Kasumi-1 (cell line): ENCODE results near the gene NELFB.
A peak's percentile ranks its signal among the peaks of the same experiment; 100 is the strongest.
"Not testable (repeated sequence)": the region's sequence is repeated elsewhere in the genome, so short reads cannot be mapped to it uniquely, and the experiment has no call there.

Experiments
- DNase-seq, 2 experiments: peaks; one replicate each; lab custom pipeline; 2025; lab: John Stamatoyannopoulos, UW

NELFB gene

DNA sequence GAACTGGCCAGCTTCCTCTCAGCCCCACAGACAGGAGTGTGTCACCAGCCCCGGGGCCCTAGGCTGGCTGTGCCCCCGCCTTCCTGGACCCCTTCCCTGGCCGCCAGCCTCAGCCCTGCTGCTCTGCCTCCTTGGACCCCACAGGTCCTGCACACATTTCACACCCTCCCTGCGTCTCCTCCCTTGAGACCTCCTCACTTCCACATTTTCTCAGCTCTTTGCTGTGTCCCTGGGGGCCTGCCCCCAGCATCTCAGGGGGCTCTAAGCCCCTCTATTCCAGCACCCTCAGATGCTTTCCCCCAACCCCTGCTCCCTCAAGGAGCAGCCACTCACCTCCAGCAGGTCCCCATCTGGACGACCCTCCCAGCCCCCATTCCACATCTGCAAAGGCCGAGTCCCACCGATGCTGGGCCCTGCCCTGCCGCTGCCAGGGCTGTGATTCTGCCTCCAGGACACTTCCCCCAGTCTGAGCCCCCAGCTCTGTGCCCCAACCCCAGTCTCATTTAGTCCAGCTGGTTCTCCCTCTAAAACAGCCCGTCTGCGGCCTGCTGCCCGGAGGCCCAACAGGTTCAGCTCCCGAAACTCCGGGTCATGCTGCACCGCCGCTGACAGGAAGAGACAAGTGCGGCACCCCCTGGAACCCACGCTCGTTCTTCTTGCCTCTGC is 20.2 kb upstream of the NELFB start:
- DNase-seq, result no peak

DNA sequence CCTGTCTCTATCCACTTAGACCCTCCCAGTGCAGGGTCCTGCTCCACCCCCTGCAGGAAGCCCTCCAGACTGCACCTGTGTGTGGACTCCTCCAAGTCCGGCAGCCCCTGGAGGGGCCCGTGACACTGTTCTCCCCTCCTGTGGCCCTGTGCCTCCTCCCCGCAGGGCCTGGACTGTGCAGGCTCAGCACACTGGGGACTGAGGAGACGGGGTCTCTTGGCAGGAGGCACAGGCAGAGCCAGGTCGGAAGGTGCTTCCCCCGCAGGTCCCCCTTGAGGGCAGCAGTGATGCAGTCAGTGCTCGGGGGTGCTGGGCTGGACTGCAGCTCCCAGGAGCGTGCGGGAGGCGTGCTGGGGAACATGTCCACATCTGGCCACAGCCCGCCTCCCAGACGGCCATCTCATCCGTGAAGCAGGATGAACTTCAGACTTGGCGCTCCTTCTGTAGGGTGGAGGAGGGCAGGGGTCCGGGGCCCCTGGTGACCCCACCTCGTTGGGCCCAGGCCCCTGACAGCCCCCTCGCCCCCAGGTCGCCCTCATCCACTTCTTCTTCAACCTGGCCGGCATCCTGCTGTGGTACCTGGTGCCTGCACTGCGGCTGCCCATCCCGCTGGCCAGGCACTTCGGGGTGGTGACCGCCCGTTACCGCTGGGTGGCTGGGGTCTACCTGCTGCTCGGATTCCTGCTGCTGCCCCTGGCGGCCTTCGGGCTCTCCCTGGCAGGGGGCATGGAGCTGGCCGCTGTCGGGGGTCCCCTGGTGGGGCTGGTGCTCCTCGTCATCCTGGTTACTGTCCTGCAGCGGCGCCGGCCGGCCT is 19.5 kb upstream of the NELFB start:
- no peak for DNase-seq

DNA sequence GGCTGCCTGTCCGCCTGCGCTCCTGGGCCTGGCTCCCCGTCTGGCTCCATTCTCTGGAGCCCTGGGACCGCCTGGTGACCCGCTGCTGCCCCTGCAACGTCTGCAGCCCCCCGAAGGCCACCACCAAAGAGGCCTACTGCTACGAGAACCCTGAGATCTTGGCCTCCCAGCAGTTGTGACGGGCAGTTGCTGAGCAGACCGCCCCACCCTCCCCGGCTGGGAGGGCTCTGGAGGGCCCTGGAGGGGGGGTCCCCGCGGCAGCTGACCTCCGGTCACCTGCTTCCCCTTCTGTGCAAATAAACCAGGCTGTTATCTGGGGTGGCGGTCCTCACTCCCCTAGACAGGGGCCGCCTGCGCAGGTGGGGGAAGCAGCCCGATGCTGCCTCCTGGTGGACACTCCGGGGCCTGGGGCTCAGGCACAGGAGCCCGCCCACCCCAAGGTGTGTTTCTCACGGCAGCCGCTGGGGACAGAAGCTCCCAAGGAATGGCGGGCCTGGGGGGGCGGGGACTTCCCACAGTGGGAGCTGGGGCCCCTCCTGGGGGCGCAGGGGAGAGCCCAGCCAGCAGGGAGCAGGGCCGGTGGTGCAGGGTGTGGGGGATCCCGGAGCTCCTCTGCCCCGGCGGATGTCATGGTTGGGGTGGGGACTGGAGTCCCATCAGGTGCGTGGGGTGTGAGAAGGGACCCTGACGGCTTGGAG is 18.7 kb upstream of the NELFB start:
- peak; percentile 69 to 77 for DNase-seq

DNA sequence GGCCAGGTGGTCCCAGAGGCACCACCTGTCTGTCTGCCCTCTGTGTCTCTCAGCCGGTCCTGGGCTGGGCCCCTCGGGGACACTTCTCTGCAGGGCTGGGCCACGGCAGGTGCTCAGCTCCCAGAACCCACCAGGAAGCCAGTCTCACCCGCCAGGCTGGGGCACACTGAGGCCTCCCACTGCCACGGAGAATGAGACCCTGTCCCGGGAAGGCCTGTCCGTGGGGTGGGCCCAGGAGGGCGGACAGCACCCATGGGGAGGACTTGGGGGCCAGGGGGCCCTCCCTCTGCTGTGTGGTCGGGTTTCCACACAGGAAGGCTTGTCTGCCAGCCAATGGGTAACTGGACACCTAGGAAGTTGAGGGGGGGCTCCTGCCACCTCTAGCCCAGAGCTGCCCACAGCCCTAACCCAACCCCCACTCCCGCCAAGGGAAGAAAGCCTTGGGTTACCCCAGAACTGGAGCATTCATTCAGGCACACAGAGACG is 18.1 kb upstream of the NELFB start:
- no peak for DNase-seq

DNA sequence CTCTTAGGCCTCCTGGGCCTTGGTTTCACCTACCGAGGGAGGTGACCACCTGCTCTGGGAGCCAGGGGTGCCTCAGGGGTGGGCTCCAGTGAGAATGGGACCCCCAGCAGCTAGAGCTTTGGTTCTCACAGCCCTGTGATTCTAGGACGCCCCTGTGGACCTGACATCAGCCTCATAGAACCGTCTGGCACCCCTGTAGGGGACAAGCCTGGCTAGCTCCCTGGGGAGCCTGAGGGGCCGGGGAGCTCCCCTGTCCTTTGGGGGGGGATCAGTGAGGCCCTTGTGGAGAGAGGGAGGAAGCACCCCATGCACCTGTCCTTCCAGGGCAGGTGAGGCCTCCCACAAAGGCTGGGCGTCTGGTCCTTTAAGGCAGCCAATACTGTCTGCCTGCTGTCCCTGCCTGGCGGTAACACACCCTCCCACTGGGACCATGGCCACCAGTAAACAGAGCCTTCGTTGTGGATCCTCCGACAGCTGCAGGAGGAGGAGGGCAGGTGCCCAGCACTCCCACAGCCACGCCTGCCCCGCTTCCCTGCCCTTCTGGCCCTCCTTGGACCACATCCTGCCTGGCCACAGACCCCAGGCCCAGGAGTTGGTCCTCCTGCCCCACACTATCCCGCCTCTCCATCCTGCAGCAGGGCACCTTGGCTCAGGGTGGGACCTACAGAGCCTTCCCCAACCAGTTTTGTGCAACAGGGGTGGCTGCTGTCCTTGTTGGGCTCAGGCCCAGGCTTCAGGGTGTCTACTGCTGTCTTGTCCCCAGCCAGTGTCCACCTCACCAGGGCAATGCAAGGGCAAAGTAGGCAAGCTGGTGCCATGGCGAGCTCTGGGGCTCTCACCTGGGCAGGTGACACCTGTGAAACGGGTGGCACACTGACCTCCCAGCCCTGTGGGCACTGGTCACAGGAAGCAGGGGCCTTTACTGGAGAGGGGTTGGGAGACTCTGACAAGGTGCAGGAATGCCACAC is 17.1 kb upstream of the NELFB start:
- no peak for DNase-seq

DNA sequence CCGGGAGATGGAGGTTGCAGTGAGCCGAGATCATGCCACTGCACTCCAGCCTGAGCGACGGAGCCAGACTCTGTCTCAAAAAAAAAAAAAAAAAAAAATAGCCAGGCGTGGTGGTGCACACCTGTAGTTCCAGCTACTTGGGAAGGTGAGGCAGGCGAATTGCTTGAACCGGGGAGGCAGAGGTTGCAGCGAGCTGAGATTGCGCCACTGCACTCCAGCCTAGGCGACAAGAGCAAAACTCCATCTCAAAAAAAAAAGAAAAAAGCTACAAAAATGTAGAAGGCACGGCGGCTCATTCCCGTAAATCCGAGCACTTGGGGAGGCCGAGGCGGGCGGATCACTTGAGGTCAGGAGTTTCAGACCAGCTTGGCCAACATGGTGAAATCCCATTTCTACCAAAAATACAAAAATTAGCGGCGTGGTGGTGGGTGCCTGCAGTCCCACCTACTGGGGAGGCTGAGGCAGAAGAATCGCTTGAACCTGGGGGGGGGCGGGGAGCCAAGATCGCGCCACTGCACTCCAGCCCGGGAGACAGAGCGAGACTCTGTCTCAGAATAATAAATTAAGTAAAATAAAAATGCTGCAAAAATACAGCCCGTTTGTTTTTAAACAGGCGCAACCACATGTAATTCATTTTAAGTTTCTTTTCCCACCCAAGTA is 15.5 kb upstream of the NELFB start:
- not testable (repeated sequence) for DNase-seq

DNA sequence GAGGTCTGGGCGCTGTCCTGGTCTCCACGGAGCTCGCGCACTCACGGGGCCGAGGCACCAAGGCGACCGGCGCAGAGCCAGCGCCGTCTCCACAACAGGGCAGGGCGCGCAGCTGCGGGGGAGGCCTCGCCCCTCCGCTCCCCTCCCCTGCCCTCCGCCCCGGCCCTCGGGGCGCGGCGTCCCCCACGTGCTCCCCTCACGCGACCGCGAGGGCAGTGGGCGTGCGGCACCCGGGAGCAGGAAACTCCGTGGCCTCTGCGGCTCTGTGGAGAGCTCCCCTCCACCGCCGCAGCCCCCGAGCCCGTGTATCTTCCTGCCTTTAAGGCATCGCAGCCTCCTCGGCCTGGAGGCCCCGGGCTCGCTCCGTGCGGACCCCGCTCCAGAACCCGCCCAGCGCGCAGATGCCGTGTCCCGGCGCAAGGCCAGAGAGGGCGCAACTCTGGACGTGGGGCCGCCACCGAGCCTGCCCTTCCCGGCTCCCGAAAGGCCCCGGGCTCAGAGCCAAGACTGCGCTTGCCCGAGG is 14.7 kb upstream of the NELFB start:
- DNase-seq, result peak; percentile 59 to 63

DNA sequence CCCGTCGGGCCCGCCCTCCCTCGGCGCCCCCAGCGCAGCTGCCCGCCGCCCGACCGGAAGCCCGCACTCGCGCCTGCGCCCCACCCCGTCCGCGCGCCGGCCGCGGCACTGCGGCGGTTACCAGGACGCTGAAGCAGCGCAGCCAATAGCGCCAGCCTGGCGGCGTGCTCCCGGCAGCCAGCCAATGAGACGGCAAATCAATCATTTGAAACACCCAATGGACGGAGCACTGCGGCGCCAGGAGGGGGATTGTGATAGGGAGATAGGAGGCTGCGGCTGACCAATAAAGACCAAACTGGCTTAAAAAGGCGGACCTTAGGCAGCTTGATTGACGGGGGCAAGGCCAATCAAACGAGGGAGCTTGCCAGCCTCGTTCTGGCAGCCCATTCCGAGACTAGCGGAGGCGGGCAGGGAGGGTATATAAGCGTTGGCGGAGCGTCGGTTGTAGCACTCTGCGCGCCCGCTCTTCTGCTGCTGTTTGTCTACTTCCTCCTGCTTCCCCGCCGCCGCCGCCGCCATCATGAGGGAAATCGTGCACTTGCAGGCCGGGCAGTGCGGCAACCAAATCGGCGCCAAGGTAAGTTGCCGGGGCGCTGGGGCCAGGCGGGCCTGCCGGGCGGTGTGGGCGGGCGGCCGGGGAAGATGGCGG is 14.2 kb upstream of the NELFB start, which contains the start of gene TUBB4B:
TUBB4B (plus strand) TSS at position 447 of the 649 bp plus-strand sequence; CDS start at position 521, 74 bp downstream.
- peak; percentile 99 for DNase-seq

DNA sequence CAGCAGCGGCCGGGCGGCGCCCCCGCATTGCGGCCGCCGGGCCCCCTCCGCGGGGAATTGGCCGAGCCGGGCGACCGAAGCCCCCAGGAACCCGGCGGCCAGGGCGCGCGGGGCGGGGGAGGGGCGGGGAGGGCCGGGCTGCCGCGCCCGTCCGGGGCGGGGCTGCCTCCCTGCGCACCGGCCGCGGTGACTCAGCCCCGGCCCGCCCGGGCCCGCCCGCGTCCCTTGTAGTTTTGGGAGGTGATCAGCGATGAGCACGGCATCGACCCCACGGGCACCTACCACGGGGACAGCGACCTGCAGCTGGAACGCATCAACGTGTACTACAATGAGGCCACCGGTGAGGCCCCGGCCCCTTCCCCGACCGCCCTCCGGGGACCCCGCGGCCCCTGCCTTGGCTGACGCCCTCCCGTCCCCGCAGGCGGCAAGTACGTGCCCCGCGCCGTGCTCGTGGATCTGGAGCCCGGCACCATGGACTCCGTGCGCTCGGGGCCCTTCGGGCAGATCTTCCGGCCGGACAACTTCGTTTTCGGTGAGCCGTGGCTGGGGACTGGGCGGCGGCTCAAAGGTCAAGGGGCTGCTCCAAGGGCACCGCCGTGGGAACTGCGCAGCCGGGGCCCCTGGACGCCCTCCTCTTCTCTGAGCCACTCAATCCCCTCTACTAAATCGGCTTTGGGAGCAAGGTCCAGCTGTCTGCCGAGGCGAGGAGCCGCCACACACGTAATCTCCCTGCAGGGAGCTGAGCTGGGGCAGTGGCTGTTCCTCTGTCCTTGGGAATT is 13.4 kb upstream of the NELFB start:
- no peak for DNase-seq

DNA sequence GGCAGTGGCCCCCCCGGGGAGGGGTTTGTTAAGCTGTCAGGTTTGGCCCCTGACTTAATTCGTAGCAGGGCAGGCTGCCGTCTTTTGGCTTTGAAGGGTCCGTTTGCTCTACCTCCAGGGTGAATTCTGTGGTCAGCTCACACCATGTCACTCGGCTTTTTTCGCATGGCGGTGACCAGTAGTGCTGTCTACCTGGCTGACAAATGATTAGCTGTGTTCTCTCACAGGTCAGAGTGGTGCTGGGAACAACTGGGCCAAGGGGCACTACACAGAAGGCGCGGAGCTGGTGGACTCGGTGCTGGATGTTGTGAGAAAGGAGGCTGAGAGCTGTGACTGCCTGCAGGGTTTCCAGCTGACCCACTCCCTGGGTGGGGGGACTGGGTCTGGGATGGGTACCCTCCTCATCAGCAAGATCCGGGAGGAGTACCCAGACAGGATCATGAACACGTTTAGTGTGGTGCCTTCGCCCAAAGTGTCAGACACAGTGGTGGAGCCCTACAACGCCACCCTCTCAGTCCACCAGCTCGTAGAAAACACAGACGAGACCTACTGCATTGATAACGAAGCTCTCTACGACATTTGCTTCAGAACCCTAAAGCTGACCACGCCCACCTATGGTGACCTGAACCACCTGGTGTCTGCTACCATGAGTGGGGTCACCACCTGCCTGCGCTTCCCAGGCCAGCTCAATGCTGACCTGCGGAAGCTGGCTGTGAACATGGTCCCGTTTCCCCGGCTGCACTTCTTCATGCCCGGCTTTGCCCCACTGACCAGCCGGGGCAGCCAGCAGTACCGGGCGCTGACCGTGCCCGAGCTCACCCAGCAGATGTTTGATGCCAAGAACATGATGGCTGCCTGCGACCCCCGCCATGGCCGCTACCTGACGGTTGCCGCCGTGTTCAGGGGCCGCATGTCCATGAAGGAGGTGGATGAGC is 12.6 kb upstream of the NELFB start:
- DNase-seq, result no peak

DNA sequence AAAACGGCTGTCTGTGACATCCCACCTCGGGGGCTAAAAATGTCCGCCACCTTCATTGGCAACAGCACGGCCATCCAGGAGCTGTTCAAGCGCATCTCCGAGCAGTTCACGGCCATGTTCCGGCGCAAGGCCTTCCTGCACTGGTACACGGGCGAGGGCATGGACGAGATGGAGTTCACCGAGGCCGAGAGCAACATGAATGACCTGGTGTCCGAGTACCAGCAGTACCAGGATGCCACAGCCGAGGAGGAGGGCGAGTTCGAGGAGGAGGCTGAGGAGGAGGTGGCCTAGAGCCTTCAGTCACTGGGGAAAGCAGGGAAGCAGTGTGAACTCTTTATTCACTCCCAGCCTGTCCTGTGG is 11.9 kb upstream of the NELFB start:
- not testable (repeated sequence) for DNase-seq

DNA sequence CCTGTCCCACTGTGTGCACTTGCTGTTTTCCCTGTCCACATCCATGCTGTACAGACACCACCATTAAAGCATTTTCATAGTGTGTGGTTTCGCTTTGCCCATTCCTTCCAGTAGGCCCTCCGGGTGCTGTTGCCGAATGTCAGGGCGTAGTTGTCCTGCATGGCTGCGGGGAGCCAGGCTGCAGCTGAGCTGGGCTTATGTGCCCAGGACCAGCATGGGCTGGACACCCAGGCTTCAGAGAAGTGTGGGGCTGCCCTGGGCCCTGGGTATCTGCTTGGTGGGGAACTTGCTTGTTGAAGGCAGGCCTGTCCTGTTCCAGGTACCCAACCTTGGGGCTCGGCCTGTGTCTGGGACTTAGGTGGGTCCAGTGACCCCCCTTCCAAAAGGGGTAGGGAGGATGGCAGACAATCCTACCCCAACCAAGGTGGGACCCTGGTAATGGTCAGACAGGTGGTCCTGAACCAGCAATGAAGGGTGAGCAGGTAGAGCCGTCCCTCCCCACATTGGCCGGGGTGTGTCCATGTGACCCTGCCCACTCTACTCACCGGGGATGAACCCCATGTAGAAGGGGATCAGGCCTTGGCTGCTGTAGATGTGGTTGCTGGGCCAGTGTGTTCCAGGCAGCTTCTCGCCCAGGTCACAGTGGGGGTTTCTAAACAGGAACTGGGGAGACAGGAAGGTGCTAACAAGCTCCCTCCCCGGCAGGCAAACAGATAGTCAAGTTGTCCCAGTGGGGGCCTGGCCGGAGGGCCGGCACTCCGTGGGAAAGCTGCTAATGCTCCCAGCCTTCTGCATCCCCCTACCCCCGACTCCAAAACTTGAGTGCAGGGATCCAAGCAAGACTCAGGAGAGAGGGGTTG is 11.3 kb upstream of the NELFB start:
- peak in 1 of 2 experiments; percentile 24 for DNase-seq

DNA sequence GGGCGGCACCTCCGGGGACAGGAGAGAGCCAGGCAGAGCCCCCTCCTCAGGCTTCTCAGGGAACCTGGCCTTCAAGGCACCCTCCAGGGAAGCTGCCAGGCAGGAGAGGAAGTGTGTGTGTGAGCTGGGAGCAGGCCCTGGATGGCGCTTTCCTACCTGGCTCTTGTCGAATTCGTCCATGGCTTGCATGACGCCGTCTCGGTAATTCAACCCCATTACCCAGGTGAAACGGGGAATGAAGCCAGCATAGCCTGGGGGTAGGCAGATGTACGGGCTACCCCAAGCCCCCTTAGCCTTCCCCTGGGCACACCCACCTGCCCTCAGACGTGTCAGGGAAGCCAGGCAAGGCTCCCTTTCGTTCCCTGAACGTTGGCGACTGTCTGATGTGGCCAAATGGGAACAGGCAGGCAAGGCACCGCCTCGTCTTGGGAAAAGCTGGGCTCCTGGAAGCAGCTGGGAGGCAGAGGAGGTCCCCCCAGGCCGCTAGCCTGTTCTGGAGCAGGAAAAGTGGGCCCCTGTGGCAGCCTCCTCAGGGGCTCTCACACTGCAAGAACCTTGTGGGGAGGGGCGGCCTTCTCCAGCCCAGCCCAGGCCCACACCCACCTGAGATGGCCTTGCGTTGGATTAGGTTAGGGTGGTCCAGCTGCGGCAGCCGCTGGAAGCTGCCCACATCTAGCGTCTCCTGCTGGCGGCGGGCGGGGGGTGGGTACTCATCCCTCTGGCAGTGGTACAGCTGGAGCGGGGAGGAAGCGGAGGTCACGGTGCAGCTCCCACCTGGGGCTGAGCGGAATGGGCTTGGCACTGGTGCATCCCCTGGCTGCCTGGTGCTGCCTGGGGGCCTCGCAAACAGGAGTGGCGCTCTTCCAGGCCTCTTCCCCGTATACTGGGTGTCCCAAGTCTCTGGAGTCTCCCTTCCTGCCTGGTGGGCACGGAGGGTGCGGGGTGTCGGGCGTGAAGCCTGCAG is 10.4 kb upstream of the NELFB start:
- no peak for DNase-seq

DNA sequence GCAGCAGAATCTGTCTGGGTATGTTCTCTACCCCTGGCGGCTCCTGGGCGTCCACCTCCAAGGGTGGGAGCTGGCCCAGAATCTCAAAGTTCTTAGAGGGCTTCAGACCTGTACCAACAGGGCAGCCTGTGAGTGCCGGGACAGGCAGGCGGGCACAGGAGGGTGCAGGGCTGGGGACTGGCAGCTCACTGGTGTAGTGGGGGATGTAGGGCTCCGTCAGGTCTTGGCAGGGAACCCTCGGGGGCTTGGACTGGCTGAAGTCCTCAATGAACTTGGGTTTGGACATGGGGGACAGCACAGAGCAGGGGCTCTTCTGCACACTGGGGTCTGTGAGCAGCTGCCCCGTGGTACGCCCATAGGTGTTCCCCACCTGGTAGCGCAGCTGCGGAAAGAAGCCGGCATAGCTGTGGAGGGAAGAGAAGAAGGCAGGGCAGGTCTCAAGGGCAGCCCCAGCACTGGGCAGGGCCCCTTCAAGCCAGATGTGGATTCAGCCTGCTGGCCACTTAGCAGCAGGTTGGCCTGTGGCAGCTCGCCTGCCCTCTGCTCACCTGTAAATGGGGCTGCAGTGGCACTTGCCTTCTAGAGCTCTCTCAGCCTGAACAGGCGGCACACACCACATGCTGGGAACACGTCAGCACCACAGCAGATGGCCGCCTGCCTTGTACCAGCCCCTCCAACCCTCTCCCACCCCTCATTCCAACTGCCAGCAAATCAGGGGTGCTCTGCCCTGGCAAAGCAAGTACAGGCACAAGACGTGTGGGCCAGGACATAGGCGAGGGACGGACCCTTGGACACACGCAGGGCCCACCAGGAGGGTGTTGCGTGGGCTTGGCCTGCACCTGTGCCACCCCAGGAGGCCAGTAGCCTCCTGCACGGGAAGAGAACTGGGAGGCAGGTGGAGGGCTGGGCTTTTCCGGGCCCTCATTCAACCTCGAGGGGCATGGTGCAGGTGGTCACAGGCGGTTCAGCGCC is 9.4 kb upstream of the NELFB start:
- DNase-seq, result no peak
